Measurements from ENCODE around the gene SLA2.

Gene SLA2

DNA sequence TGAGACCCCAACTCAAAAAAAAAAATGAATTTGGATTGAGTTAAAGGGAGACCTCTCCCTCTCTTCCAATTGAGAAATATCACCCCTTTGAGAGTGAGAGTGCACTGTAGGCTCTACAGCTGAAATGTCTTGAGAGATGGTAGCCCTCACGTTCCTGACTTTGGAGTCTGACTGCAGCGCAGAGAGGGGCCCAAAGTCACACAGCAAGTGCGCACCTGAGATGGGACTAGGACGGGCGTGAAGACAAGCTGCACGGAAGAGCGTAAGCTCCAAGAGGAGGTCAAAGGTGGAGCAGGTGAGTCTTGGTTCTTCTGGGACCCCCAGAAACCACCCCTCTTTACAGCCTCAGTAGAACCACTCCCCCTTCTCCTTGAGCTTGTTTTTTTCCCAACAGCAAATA lies 643 bp downstream of the SLA2 start:
- Histone ChIP-seq H3K9ac (ENCODE audit: low read depth, low read length) (peak overlapping the region; percentile 28), H4K20me1 (ENCODE audit: insufficient read depth, low read length) (no peaks in the 10 kb centered on the region), H3K9me3 (ENCODE audit: insufficient read depth, low read length, severe bottlenecking) (no peaks in the 10 kb centered on the region), H3K4me2 (ENCODE audit: insufficient read depth, low read length) (peak overlapping the region; percentile 41), H3K4me1 (ENCODE audit: insufficient read depth, low read length) (peaks cover 28% of the 10 kb centered on the region), H3K27ac (ENCODE audit: low read length) (peak overlapping the region; percentile 48), H3K36me3 (ENCODE audit: insufficient read depth, low read length) (no peaks in the 10 kb centered on the region), H3K4me3 (ENCODE audit: low read depth in 1 of 2, low read length in 2 of 2) (no peak overlapping the region), H3K79me2 (ENCODE audit: insufficient read depth, low read length) (no peaks in the 10 kb centered on the region), H3K27me3 (ENCODE audit: insufficient read depth, low read length, poor library complexity) (no peaks in the 10 kb centered on the region), H2AFZ (ENCODE audit: low read depth, low read length) (peak overlapping the region; percentile 28; the same call in 1 of the 2 replicates)
- DNase-seq: no peak
- ATAC-seq (ENCODE audit: insufficient read depth, low read depth): no peak
- TF ChIP-seq EZH2 (IDR thresholded peaks at IDR 0.05; ENCODE audit: borderline replicate concordance, low read depth, low read length, severe bottlenecking) (no peak), CTCF (IDR thresholded peaks at IDR 0.05; ENCODE audit: borderline replicate concordance, extremely low read depth, low read length, poor library complexity, severe bottlenecking) (no peak)

GRCh38 chr20:36644706-36645095 lies 1.3 kb downstream of the SLA2 start:
- H3K4me2 ChIP-seq (ENCODE audit: insufficient read depth, low read length): no peak overlapping the region
- no peaks in the 10 kb centered on the region for H3K79me2 ChIP-seq (ENCODE audit: insufficient read depth, low read length)

GRCh38 chr20:36644032-36644705 lies 1.8 kb downstream of the SLA2 start:
- H3K27ac ChIP-seq (ENCODE audit: low read length): peak overlapping the region; percentile 34; the same call in 1 of the 2 replicates
- H3K4me3 ChIP-seq (ENCODE audit: low read depth in 1 of 2, low read length in 2 of 2): no peak overlapping the region
- no peaks in the 10 kb centered on the region for H4K20me1 ChIP-seq (ENCODE audit: insufficient read depth, low read length)
- H2AFZ ChIP-seq (ENCODE audit: low read depth, low read length): no peak overlapping the region
- no peak overlapping the region for H3K4me2 ChIP-seq (ENCODE audit: insufficient read depth, low read length)
- no peaks in the 10 kb centered on the region for H3K36me3 ChIP-seq (ENCODE audit: insufficient read depth, low read length)
- ATAC-seq (ENCODE audit: insufficient read depth, low read depth) (peak; percentile 64), DNase-seq (peak; percentile 62)
- H3K27me3 ChIP-seq (ENCODE audit: insufficient read depth, low read length, poor library complexity): no peaks in the 10 kb centered on the region
- H3K79me2 ChIP-seq (ENCODE audit: insufficient read depth, low read length): no peaks in the 10 kb centered on the region
- no peaks in the 10 kb centered on the region for H3K9me3 ChIP-seq (ENCODE audit: insufficient read depth, low read length, severe bottlenecking)
- H3K9ac ChIP-seq (ENCODE audit: low read depth, low read length): no peak overlapping the region; the same call in 1 of the 2 replicates
- H3K4me1 ChIP-seq (ENCODE audit: insufficient read depth, low read length): peaks cover 28% of the 10 kb centered on the region
- TF ChIP-seq EZH2 (IDR thresholded peaks at IDR 0.05; ENCODE audit: borderline replicate concordance, low read depth, low read length, severe bottlenecking) (no peak), CTCF (IDR thresholded peaks at IDR 0.05; ENCODE audit: borderline replicate concordance, extremely low read depth, low read length, poor library complexity, severe bottlenecking) (no peak)

More at GRCh38 chr20:36644706-36645095, 1.3 kb downstream of the SLA2 start:
- ATAC-seq (ENCODE audit: insufficient read depth, low read depth) (no peak), DNase-seq (no peak)
- no peak overlapping the region for H2AFZ ChIP-seq (ENCODE audit: low read depth, low read length)
- TF ChIP-seq CTCF (IDR thresholded peaks at IDR 0.05; ENCODE audit: borderline replicate concordance, extremely low read depth, low read length, poor library complexity, severe bottlenecking): no peak
- no peak for TF ChIP-seq EZH2 (IDR thresholded peaks at IDR 0.05; ENCODE audit: borderline replicate concordance, low read depth, low read length, severe bottlenecking)
- no peaks in the 10 kb centered on the region for H4K20me1 ChIP-seq (ENCODE audit: insufficient read depth, low read length)
- no peak overlapping the region for H3K4me3 ChIP-seq (ENCODE audit: low read depth in 1 of 2, low read length in 2 of 2)
- no peaks in the 10 kb centered on the region for H3K36me3 ChIP-seq (ENCODE audit: insufficient read depth, low read length)
- peaks cover 28% of the 10 kb centered on the region for H3K4me1 ChIP-seq (ENCODE audit: insufficient read depth, low read length)
- H3K27ac ChIP-seq (ENCODE audit: low read length): peak overlapping the region; percentile 34; the same call in 1 of the 2 replicates
- H3K9me3 ChIP-seq (ENCODE audit: insufficient read depth, low read length, severe bottlenecking): no peaks in the 10 kb centered on the region
- no peaks in the 10 kb centered on the region for H3K27me3 ChIP-seq (ENCODE audit: insufficient read depth, low read length, poor library complexity)
- H3K9ac ChIP-seq (ENCODE audit: low read depth, low read length): no peak overlapping the region; the same call in 1 of the 2 replicates

Measured in DND-41 (cell line).